Gastroesophageal sphincter (tissue), 3 donors: ENCODE data around the gene MICALL1.

Experiments
- EP300 ChIP-seq: sonication (generic); formaldehyde crosslinking; IDR thresholded peaks from one replicate; pipeline ENCODE4 v1.6.1; 2017; ENCODE audit warnings: antibody characterized with exemption, mild to moderate bottlenecking
- POLR2A ChIP-seq, 2 donors: fragments of 450-650 bp; IDR thresholded peaks; one replicate each; pipeline ENCODE4 v1.6.1; 2017; ENCODE audit warnings: antibody characterized with exemption in 2 of 2, mild to moderate bottlenecking in 2 of 2, moderate library complexity in 1 of 2
- POLR2AphosphoS5 ChIP-seq: sonication (generic); formaldehyde crosslinking; IDR thresholded peaks from one replicate; pipeline ENCODE4 v1.6.1; 2017; ENCODE audit warnings: antibody characterized with exemption
- TF ChIP-seq, protein P1 (sequence below), 4 experiments: fragments of 200-600 bp in 2 of 4; fragments of 450-650 bp in 2 of 4; sonication (generic) in 1 of 4; IDR thresholded peaks; one replicate each; pipeline ENCODE4 v1.5.1; 2017 to 2019; ENCODE audit warnings: antibody characterized with exemption in 4 of 4, mild to moderate bottlenecking in 2 of 4, moderate library complexity in 2 of 4

DNA sequence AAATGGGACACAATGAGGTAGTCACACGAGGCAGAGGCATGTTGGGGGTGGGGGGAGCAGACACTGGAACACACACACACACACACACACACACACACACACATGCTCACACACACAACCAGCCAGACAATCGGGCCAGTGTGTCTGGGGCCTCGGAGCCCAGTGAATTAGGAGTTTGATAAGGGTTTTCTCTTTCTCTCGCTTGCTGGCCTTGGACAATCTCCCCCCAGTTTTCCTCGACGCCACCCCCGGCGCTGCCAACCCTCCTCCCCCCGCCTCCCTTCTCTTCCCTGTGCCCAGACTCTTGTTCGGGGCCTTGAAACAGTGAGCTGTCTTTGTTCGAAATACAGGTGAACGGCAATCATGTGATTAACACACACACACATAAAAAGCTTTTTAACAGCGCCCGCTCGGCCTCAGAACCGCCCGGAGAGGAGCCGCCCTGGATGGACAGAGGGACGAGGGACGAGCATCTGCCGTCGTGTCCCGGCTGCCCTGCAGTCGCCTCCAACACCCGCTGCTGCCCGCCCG lies 79.7 kb downstream of the MICALL1 start:
- TF ChIP-seq, protein P1, sequence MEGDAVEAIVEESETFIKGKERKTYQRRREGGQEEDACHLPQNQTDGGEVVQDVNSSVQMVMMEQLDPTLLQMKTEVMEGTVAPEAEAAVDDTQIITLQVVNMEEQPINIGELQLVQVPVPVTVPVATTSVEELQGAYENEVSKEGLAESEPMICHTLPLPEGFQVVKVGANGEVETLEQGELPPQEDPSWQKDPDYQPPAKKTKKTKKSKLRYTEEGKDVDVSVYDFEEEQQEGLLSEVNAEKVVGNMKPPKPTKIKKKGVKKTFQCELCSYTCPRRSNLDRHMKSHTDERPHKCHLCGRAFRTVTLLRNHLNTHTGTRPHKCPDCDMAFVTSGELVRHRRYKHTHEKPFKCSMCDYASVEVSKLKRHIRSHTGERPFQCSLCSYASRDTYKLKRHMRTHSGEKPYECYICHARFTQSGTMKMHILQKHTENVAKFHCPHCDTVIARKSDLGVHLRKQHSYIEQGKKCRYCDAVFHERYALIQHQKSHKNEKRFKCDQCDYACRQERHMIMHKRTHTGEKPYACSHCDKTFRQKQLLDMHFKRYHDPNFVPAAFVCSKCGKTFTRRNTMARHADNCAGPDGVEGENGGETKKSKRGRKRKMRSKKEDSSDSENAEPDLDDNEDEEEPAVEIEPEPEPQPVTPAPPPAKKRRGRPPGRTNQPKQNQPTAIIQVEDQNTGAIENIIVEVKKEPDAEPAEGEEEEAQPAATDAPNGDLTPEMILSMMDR (IDR thresholded peaks at IDR 0.05) = no peak
- no peak for TF ChIP-seq EP300
- no peak for TF ChIP-seq POLR2A (IDR thresholded peaks at IDR 0.05)
- no peak for TF ChIP-seq POLR2AphosphoS5
